ENCODE measurements around the gene RLBP1.
"Not testable (repeated sequence)": the region's sequence is repeated elsewhere in the genome, so short reads cannot be mapped to it uniquely, and the experiment has no call there.

Gene RLBP1

GRCh38 chr15:89221543-89221942, at the start of gene RLBP1:
TSS of gene RLBP1 (minus strand) at chr15:89221579. CDS start at chr15:89218975, 2,604 bp downstream.
- DNase-seq, result no peak

DNA sequence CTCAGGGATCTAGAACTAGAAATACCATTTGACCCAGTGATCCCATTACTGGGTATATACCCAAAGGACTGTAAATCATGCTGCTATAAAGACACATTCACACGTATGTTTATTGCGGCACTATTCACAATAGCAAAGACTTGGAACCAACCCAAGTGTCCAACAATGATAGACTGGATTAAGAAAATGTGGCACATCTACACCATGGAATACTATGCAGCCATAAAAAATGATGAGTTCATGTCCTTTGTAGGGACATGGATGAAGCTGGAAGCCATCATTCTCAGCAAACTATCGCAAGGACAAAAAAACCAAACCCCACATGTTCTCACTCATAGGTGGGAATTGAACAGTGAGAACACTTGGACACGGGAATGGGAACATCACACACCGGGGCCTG, 28.8 kb upstream of the RLBP1 start:
- DNase-seq, result not testable (repeated sequence)

- DNase-seq, result no peak
Measured at GRCh38 chr15:89248584-89248983, 27.2 kb upstream of the RLBP1 start.

- DNase-seq, result no peak
Measured at GRCh38 chr15:89247446-89247845, 26.1 kb upstream of the RLBP1 start.

GRCh38 chr15:89244574-89244903, 23.2 kb upstream of the RLBP1 start:
- no peak for DNase-seq

DNA sequence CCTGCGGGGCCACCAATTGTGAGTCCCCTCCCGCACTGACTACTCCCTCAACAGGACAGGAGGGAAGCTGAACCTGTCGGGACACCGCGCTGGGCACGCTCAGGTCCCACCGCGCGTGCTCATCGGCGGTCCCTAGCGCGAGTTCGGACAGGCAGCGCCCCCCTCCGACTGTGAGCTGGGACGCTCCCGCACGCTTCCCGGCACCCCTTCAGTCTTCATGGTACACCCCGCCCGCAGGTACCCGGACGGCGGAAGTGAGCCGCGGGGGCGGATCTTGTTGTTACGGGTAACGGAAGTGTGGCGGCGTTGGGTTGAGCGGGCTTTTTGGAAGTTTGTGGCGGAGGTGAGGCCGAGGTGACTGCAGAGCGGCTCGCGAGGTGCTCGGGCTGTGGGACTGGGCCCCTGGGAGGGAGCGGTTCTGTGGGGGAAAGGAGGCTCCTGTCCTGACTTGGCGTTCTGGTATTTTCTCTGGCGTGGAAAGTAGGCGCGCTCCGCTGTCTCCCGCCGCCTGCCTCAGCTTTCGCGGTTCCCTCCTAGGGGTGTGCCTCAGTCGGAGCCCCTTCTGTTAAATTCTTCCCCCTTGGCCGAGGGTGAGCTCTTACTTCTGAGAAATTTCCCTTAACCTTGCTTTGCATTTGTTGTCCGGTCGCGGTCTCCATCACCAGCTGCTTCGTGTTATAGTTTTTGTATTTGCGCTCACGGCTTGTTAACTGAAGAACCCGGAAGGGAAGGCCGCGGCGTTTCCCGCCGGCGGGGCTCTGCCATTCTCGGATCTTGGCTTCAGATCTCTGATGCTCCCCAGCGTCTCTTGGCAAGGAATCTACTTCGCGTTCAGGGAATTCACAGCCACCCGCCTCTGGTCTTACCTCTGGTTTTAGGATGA, 22.6 kb upstream of the RLBP1 start, which contains the start of gene FANCI:
TSS of gene FANCI (plus strand) at position 289 of the 883 bp plus-strand sequence. CDS start 3,669 bp downstream, outside the sequence.
- peak; percentile 83 for DNase-seq

GRCh38 chr15:89243046-89243690, 21.8 kb upstream of the RLBP1 start:
- no peak for DNase-seq

DNA sequence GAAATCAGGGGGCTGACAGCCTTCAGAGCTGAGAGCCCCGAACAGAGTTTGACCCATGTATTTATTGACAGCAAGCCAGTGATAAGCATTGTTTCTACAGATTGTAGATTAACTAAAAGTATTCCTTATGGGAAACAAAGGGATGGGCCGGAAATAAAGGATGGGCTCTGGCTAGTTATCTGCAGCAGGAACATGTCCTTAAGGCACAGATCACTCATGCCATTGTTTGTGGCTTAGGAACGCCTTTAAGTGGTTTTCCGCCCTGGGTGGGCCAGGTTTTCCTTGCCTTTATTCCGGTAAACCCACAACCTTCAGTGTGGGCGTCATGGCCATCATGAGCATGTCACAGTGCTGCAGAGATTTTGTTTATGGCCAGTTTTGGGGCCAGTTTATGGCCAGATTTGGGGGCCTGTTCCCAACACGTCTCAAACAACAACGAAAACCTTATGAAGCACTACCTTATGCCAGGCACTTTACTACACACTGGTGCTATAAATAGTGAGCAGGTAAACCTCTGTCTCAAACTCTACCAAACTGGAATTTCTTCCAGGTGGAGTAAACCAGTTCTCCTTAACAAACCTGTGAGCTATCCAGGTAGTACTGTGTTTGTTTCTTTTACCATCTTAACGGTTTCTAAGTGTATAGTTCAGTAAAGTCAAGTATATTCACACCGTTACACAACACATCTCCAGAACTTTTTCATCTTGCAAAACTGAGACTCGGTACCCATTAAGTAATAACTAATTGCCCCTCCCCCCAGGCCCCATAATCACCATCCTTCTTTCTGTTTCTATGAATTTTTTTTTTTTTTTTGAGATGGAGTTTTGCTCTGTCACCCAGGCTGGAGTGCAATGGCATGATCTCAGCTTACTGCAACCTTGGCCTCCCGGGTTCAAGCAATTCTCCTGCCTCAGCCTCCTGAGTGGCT, 18.8 kb upstream of the RLBP1 start:
- not testable (repeated sequence) for DNase-seq

- DNase-seq, result no peak
Measured at GRCh38 chr15:89231832-89232231, 10.5 kb upstream of the RLBP1 start.

DNA sequence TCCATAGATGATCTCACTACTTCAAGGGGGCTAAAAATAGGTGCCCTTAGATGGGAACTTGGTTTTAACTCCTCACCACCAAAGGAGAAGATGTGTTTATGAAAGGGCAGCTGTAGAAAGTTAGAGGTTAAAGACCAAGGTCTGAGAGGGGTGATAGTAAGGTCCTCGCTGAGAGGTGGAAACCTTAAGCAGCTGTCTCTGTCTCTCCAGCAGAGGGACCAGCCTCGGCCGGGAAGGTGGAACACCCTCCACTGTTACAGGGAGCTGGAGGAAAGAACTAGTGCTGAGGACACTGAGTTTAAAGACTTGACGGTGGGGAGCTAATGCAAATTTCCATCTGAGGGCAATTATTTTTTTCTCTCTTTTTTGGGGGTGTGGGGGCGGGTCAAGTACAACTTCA, 8.9 kb upstream of the RLBP1 start:
- no peak for DNase-seq

- DNase-seq, result no peak
Measured at GRCh38 chr15:89227425-89227824, 6.0 kb upstream of the RLBP1 start.

- no peak for DNase-seq
Measured at GRCh38 chr15:89226359-89227221, 5.2 kb upstream of the RLBP1 start.

DNA sequence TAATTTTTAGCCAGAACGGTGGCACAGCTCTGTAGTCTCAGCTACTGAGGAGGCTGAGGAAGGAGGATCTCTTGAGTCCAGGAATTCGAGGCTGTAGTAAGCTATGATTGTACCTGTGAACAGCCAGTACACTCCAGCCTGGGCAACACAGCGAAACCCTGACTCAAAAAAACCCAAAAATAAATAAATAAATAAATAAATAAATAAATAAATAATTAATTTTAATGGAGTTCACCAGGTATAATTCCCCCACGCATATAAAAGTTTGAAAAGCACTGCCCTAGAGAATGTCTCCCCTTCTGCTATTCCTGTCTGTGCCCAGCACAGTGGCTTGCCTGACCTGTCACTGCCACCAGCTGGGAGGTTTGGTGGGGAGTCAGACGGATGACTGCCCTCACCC, 4.2 kb upstream of the RLBP1 start:
- no peak for DNase-seq

- DNase-seq, result no peak
Measured at GRCh38 chr15:89218531-89218930, 2.8 kb downstream of the RLBP1 start.

GRCh38 chr15:89217686-89218376, 3.5 kb downstream of the RLBP1 start:
- DNase-seq, result no peak

- no peak for DNase-seq
Measured at GRCh38 chr15:89217031-89217430, 4.3 kb downstream of the RLBP1 start.

DNA sequence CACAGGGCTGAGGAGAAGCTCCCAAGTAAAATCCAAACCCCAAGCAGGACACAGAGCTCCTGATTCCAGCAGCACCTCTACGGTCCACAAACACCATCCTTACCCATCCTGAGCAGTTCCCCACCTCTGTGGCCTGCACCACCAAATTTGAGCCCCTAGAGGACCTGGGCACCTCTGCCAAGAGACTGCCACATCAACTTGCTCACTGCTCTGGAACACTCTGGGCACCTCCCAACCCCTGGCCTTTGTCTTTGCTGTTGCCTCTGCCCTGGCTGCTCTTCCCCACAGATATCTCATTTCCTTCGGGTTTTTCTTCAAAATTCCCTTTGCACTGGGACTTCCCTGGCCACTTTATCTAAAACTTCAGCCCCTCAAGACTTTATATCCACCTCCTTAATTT, 5.8 kb downstream of the RLBP1 start:
- no peak for DNase-seq

DNA sequence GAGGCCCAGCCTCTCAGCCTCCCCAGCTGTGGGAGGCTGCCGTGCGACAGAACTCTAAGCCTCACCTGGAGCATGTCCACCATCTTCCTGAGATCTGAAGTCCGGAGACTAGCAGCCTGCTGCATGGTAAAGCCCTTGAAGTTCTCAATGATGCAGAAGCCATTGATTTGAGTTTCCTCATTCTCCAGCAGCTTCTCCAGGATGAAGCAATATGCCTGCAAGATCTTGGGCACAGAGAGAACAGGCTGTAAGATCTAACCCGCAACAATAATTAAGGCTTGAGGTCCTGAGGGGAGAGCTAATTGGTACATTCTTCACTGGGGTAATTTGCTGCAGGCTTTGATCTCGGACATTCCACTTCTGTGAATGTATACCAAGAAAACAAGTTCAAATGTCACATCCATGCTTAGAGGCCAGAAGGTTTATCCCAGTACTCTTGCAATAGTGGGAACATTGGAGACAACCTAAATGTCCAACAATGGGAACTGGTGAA, 9.7 kb downstream of the RLBP1 start:
- DNase-seq, result no peak

DNA sequence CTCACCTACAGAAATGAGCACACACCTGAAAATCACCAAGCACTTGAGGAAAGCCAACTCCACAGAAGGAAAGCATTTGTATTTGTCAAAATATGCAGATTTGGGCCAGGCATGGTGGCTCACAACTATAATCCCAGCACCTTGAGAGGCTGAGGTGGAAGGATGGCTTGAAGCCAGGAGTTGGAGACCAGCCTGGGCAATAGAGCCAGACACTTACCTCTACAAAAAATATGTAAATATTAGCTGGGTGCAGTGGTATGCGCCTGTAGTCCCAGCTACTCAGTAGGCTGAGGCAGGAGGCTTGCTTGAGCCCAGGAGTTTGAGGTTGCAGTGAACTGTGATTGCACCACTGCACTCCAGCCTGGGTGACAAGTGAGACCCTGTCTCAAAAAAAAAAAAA, 12.3 kb downstream of the RLBP1 start:
- no peak for DNase-seq

GRCh38 chr15:89208256-89208655, 13.1 kb downstream of the RLBP1 start:
- DNase-seq, result no peak

DNA sequence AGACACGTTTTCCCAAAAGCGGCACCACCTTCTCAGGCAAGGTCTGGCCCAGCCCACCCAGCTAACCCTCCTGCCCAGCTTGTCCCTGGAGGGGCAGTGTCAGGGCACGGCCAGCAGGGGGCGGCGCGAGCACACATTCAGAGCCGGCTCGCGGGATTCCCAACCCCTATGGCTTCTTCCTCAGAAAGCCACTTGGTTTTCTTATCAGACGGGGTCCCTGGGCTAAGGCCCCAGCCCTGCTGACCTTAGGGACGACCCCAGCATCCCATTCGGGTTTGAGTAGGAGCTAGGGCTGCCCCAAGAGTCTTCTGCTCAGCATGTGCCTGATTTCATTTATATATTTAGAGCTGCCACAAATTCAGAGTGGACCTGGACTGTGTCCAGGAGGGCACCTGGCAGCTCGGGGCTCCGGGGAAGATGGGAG, 14.5 kb downstream of the RLBP1 start:
- DNase-seq, result peak; percentile 37

Measured in NCI-H510A treated with DMSO at 0.1 percent for 48 hours (cell line).